Limb (tissue), 2 donors: ENCODE measurements around the gene RNASE11.
"Not testable (repeated sequence)": the region's sequence is repeated elsewhere in the genome, so short reads cannot be mapped to it uniquely, and the experiment has no call there.

ENCODE experiments used
- DNase-seq, 2 donors: peaks; one replicate each; pipeline ENCODE4 v3.0.0-alpha.2; 2016; ENCODE audit errors: extremely low spot score in 2 of 2

Gene RNASE11

DNA sequence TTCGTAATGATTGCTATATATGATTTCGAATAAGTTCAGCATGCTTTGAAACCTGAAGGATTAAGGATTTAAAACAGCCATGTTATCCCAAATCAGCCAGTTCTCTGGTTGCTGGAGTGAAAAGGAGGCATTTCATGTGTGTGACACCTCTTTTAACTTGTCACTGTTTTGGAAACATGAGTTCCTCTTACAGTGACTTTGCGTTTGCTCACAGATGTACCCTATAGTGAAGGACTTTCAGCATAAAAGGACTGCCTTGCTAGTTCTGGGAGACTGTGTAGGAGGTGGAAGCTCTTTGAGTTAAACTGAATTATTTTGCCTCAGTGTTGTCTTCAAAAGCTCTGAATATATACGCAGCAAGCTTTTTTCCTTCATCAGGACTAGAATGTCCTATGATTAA is 7.6 kb downstream of the RNASE11 start:
- no peak for DNase-seq

DNA sequence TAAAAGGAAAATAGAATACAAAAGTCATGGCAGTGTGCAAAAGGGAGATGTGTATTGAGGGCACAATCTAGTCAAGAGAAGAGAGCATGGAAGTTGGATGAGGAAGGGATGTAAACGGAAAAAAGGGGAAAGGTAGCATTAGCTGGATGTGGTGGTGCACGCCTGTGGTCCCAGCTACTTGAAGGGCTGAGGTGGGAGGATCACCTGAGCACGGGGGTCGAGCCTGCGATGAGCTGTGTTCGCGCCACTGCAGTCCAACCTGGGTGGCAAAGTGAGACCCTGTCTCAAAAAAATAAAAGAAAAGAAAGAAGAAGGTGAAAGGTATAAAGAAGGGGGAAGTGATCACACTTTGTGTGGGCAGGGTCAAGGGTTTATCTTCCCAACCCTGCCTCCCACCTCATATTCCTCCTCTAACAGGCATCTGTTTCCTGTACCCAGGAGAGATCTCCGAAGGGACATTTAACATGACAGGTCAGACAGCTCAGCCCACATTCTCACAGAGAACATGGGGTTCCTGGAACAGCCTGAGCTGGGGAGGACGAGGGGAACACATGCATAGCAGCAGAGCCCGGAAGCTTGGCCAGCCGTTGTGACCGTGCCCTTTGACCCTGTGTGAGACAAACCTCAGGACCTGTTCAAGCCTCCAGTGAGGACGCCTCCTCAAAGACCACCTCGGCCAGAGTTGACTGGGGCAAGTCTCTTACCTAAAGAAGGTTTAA is 8.9 kb downstream of the RNASE11 start:
- DNase-seq = no peak

DNA sequence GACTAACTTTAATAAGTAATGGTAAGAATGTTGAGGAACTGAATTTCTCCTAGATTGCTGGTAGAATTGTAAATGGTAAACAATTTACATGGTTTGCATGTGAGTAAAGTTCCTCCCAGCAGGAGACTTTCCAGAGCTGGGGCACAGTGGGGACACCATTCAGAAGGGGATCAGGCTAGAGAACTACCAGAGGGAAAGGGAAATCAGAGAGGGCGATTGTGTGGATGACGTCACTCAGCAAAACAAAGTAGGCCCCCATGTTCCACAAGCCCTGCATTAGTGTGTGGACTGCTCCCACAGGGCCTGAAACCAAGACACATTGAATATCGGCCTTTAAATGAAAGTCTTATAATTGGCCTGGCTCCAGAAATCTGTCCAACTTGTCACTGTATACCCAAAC is 9.5 kb downstream of the RNASE11 start:
- DNase-seq = no peak

DNA sequence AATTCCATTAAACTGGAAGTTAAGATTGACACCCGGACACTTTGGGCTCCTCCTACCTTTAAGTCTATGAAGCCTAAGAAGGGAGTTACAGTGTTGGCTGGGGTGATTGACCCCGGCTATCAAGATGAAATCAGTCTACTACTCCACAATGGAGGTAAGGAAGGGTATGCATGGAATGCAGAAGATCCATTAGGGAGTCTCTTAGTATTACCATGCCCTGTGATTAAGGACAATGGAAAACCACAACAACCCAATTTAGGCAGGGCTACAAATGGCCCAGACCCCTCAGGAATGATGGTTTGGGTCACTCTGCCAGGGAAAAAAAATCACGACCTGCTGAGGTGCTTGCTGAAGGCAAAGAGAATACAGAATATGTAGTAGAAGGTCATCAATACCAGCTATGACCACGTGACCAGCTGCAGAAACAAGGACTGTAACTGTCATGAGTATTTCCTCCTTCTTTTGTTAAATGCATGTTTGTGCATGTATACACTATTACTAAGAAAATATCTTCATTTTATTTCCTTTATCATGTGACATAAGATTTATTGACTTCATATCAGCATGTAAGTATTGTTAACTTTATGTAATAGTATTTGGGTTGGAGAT is 15.3 kb downstream of the RNASE11 start:
- DNase-seq = not testable (repeated sequence)

DNA sequence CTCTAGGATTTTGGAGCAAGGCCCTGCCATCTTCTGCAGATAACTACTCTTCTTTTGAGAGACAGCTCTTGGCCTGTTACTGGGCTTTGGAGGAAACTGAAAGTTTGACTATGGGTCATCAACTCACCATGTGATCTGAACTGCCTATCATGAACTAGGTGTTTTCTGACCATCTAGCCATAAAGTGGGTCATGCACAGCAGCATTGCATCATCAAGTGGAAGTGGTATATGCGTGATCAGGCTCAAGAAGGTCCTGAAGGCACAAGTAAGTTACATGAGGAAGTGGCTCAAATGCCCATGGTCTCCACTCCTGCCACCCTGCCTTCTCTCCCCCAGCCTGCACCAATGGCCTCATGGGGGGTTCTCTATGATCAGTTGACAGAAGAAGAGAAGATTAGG is 17.1 kb downstream of the RNASE11 start:
- DNase-seq = not testable (repeated sequence)

DNA sequence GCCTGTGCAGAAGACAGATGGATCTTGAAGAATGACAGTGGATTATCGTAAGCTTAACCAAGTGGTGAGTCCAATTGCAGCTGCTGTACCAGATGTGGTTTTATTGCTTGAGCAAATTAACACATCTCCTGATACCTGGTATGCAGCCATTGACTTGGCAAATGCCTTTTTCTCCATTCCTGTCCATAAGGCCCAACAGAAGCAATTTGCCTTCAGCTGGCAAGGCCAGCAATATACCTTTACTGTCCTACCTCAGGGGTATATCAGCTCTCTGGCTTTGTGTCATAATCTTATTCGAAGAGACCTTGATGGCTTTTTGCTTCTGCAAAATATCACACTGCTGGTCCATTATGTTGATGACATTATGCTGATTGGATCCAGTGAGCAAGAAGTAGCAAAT is 17.9 kb downstream of the RNASE11 start:
- not testable (repeated sequence) for DNase-seq

DNA sequence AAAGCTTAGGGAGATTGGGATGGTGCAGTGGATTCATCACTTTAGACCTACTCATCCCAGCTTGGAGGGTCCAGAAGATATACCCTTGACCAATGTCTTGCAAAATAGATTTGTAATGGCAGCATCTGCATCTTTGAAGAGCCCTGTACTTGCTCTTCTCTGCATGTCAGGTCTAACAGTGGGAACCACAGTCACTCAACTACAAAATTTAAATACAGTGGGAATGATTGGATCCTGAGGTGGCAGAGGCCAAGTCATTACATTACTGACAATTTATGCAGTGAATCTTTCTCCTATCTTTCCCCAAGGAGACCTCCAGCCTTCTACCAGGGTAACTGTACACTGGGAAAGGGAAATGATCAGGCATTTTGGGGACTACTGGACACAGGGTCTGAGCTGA is 18.7 kb downstream of the RNASE11 start:
- no peak for DNase-seq

DNA sequence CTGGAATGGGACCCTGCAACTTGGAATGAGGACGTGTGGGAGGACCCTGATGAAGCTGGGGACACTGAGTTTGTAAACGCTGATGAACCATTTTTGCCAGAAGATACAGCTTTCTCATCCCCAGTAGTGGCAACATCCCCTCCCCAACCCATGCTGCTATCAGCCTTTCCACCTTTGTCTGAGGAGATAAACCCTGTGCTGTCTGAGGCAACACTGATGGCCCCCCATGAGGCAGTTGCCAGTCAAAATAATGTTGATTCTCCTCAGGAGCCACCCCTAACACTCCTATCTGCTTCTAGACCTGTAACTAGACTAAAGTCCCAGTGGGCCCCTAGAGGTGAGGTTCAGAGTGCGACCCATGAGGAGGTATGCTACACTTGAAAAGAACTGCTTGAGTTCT is 19.4 kb downstream of the RNASE11 start:
- no peak for DNase-seq

DNA sequence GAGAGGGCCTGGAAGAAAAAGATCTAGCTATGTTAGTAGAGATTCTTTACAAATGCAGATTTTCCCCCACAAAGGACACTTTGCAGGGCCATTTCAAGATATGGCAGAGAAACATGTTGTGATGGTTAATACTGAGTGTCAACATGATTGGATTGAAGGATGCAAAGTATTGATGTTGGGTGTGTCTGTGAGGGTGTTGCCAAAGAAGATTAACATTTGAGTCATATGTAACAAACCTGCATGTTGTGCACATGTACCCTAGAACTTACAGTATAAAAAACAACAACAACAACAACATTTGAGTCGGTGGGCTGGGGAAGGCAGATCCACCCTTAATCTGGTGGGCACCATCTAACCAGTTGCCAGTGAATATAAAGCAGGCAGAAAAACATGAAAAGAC is 20.6 kb downstream of the RNASE11 start:
- not testable (repeated sequence) for DNase-seq

DNA sequence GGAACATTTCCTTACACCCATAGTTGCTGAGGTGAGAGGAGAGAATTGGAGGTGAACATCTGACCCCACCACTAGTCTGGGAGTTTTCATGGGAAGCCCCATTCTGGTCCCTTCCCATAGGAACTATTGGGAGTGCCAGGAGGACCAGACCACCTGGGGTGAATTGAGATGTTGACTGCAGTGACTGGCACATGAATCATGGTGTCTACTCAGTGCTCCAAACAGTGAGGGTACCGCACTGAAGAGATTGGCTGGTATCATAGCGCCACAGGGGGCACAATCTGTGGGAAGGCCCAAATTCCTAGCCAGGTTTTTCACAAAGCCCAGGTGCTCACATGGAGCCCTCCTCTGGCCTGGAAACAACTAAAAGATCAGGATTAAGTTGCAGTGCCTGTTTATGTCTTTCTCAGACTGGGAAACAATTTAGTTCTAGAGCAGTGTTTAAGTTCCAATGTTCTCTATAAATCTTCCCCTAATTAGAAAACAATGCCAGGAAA is 23.3 kb downstream of the RNASE11 start:
- no peak for DNase-seq

DNA sequence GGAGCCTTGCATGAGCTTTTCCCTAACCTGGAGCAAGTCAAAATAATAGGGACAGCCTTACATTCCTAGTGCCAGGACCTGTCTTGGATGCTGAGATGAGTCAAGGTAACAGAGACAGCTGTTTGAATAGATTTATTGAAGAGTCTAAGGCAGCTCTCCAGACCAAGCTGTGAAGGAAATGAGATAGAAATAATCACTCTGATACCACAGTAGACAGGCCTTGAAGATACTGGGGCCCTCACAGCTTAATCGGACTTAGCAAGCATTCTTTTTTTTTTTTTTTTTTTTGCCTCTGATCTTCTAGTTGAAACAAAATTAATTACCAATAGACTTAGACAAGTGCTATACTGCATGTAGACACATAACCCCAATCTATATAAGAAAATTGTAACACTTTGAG is 23.8 kb downstream of the RNASE11 start:
- DNase-seq = no peak

DNA sequence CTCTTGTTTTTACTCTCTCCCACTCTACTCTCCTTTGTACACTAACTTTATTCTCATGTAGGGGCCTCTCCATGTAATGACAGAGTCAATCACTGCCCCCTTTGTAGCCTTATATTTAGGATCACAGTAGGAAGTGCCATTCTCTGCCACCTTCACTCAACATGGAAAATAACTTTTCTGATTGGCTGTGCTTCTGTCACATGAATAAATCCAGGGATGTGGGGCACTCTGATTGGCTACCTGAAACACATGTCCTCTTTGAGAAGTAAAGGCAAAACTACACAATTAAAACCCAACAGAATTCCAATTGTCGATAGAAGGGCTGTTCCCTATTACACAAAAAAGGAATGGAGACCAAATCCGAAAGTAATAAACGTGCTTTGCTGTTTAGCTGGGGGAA is 26.8 kb downstream of the RNASE11 start, which contains the start of gene RNASE9:
Gene RNASE9 (minus strand): TSS at position 87 of the 400 bp plus-strand sequence.
- DNase-seq = no peak

DNA sequence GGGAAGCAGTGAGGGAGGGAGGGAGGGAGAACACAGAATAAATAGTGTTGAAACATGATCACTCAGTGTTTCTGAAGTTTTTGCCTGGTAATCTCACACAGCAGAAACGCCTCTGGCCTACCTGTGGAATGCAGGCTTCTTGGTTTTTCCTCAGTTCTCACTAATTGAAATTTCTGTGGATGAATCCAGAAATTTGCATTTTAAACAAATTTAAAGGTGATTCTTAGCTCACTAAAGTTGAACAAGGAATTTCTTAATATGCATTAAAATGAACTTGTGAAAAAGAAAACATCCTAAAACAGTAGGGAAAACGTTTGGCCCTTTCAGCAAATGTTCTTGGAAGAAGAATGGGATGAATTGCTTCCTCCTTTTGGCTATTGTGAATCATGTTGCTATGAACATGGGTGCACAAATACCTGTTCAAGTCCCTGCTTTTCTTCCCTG is 28.3 kb downstream of the RNASE11 start:
- DNase-seq = no peak

DNA sequence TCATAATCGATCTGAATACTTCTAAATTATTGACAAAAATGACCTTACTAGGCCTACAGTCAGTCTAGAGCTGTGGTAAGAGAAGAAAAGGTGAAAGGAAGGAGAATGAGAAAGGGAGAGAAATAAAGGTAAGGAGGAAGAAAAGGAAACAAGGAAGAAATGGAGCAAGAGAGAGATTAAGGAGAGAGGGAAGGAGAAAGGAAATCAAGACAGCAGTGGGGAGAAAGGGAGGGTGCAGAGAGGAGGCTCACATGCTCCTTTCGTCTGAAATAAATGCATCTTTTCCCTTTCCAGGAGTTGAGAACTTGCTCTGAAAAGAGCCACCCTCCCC is 30.6 kb downstream of the RNASE11 start:
- no peak for DNase-seq

DNA sequence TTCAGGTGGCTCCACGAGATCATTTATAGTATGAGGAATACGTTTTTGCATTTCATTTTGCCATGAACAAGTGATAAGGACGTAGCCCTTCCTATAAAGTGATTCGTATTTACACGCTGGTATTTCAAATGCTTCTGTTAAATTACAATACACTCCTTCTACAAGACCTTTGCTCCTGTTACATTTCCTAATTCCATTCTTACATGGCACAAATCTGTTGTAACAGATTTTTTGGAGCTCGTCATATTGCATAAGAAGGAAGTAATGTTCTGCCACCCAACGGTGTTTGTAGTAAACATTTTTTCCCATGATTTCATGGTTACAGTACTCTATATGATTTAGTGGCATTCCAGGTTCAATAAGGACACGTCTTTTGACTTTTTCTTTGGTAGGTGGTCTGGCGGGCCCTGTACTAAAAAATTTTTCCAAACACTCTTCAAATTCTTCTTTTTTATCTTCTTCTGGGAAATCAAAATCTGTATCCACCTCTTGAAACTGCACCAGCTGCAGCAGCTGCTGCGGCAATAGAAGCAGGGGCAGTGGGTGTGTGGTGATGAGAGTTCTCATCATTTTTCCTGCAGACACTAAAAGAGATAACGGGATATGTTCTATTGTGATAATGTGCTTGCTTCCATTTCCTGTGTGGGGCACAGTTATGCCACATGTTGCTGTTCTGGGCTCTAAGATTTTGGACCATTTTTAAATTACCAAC is 31.1 kb downstream of the RNASE11 start:
- no peak for DNase-seq

DNA sequence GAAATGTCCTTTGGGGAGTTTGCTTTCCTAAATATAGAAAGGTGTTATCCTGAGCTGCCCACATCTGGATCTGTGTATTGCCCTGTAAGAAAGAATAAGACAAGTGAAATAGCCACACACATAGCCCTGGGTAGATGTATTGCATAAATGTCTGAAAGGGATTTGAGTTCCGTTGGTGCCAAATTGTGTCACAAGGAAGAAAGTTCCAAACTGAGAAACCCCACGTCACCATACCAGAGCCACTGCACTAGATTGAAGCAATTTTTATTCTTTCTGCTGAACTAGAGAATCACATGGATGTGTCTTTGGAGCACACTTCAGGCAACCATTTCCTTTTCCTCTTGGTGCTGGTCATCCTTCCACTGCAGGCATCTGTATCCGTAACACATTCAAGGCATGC is 32.0 kb downstream of the RNASE11 start:
- DNase-seq = no peak

DNA sequence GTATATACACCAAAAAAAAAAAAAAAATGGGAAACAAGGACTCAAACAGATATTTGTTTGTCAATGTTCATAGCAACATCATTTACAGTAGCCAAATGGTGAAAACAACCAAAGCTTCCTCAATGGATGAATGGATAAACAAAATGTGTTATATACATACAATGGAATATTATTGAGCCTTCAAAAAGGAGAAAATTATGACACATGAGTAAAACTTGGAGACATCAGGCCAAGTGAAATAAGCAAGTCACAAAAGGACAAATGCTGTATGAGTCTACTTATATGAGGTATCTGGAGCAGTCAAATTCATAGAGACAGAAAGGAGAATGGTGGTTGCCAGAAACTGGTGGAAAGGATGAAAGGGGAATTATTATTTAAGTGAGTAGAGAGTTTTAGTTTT is 34.8 kb downstream of the RNASE11 start:
- DNase-seq = no peak

DNA sequence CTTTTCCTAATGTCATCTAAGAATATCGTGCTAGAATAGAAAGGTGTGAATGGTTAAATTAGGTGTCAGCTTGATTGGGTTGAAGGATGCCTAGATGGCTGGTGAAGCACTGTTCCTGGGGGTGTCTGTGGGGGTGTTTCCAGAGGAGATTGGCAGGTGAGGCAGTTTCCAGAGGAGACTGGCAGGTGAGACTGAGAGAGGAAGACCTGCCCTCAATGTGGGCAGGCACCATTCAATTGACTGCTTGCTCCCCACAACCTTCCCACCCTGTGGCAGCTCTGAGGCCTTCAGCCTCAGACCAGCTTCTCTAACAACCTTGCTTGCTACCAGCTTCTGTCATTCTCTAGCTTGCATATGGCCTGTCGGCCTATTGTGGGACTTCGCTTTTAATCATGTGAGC is 36.2 kb downstream of the RNASE11 start:
- DNase-seq = no peak

DNA sequence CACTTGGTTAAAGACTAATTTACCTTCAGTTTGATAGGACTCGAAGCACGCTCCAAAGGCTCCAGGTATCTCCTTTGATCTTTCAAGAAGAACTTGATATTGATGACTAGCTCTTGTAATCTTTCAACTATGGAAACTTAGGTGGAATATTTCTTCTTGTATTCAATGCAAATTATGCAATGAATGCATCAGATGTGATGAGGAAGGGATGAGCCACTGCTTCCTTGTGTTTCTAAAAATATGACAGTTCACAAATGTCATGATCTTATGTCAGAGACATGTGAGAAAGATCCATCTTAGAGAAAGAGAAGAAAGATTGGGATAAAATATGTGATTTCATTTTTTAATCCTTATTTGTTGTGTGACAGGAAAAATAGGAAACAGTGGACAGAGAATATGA is 36.9 kb downstream of the RNASE11 start:
- DNase-seq = no peak

DNA sequence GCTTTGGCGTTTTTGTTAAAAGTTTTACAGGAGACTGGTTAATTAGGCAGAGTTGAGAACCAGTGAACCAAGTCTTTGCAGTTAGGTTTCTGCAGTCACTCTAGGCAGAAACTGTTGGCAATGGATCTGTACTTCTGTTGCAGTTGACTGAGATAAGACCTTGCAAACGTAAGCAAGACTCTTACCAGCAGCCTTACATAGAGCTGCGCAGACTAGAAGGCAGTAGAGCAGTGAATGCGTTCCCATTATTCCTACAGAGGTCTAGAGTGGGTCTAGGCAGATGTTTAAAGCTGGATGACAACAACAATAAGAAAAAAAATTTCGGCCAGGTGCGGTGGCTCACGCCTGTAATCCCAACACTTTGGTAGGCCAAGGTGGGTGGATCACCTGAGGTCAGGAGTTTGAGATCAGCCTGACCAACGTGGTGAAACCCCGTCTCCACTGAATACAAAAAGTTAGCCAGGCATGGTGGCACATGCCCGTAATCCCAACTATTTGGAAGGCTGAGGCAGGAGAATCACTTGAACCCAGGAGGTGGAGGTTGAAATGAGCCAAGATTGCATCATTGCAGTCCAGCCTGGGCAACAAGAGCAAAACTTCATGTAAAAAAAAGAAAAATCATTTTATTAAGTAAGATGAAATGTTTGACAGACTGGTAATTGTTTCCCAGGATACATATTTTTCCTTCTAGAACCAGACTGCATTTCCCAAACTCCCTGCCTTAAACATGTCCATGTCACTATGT is 39.2 kb downstream of the RNASE11 start:
- no peak for DNase-seq

DNA sequence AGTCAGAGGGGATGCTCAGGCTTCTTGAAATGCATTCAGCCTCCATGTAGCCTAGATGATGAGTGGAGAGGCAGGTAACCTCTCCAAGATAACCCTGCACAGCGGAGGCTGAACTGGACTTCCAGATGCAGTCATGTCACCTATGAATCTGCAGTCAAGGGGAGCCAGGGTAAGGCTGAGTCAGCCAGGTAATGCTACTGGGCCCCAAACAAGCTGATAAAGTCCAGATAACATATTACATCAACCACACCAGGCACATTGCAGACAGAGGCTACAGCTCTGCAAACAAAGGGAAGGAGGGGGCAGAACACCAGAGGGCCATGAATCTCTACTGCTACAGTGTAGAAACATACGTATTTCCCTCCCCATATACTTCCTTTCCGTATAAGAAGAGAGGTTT is 40.9 kb downstream of the RNASE11 start:
- DNase-seq = no peak

DNA sequence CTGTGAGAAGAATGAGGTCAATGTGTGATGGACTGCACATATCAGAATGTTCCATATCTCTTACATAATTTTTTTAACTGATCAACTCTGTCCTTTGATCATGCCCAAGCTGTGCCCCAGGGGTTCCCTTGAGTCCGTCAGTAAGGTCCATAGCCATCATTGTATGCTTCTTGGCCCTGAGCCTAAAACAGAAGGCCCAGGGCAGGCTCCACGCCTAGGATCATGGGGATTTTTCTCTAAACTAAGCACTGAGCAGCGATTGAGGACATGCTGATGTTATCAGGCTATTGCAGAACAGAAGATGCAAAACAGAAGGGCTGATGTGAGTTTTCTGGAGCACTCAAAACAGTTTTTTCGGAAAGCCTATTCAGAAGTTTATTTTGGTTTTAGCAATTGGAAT is 47.9 kb downstream of the RNASE11 start:
- DNase-seq = no peak
